GM21619 (cell line): ENCODE measurements around the gene FOXO6.

Experiments used
- ATAC-seq: cut with Tn5 transposase; IDR thresholded peaks from one replicate; pipeline ENCODE4 v1.9.1; 2021; ENCODE audit not compliant: unreplicated experiment

FOXO6 gene

GRCh38 chr1:41380979-41381691, 19.9 kb downstream of the FOXO6 start:
- ATAC-seq = no peak

GRCh38 chr1:41381692-41382479, 20.7 kb downstream of the FOXO6 start:
- no peak for ATAC-seq

- no peak for ATAC-seq
Observed at GRCh38 chr1:41382480-41383090, 21.4 kb downstream of the FOXO6 start.

GRCh38 chr1:41383094-41383852, 22.0 kb downstream of the FOXO6 start:
- ATAC-seq = no peak

GRCh38 chr1:41384579-41384978, 23.3 kb downstream of the FOXO6 start:
- no peak for ATAC-seq

- ATAC-seq = no peak
Observed at GRCh38 chr1:41385398-41386195, 24.4 kb downstream of the FOXO6 start.

GRCh38 chr1:41386196-41386663, 25.0 kb downstream of the FOXO6 start:
- ATAC-seq = no peak

- ATAC-seq = no peak
Observed at GRCh38 chr1:41387667-41388091, 26.4 kb downstream of the FOXO6 start.

- ATAC-seq = no peak
Observed at GRCh38 chr1:41388510-41388909, 27.3 kb downstream of the FOXO6 start.

GRCh38 chr1:41389009-41389408, 27.8 kb downstream of the FOXO6 start:
- no peak for ATAC-seq

- ATAC-seq = no peak
Observed at GRCh38 chr1:41390166-41390565, 28.9 kb downstream of the FOXO6 start.

- no peak for ATAC-seq
Observed at GRCh38 chr1:41390573-41390972, 29.3 kb downstream of the FOXO6 start.

- no peak for ATAC-seq
Observed at GRCh38 chr1:41391834-41392527, 30.7 kb downstream of the FOXO6 start.

GRCh38 chr1:41392528-41392924, 31.3 kb downstream of the FOXO6 start:
- ATAC-seq = no peak

- ATAC-seq = no peak
Observed at GRCh38 chr1:41393716-41394368, 32.6 kb downstream of the FOXO6 start.

GRCh38 chr1:41394369-41394744, 33.1 kb downstream of the FOXO6 start:
- no peak for ATAC-seq

GRCh38 chr1:41394959-41395956, 34.0 kb downstream of the FOXO6 start:
- ATAC-seq = no peak

GRCh38 chr1:41396084-41396483, 34.9 kb downstream of the FOXO6 start:
- ATAC-seq = no peak
